ENCODE results near the gene MED8.
"Not testable (repeated sequence)": the region's sequence is repeated elsewhere in the genome, so short reads cannot be mapped to it uniquely, and the experiment has no call there.

The MED8 gene

GRCh38 chr1:43372172-43372571, 17.4 kb downstream of the MED8 start:
- no peak for DNase-seq (ENCODE audit: insufficient read length, low spot score)
- TF ChIP-seq POLR2A (IDR thresholded peaks at IDR 0.05; ENCODE audit: low read depth, low read length) (no peak), POU2F2 (IDR thresholded peaks at IDR 0.05; ENCODE audit: low read depth, low read length) (no peak), POLR2AphosphoS5 (IDR thresholded peaks at IDR 0.05; ENCODE audit: low read depth, low read length) (no peak), PAX5 (IDR thresholded peaks at IDR 0.05; ENCODE audit: insufficient read depth, low read length, severe bottlenecking) (no peak), TAF1 (IDR thresholded peaks at IDR 0.05; ENCODE audit: low read depth, low read length) (no peak), SPI1 (IDR thresholded peaks at IDR 0.05; ENCODE audit: low read depth, low read length) (no peak)
- FAIRE-seq: no peak

GRCh38 chr1:43370564-43370963, 19.0 kb downstream of the MED8 start:
- FAIRE-seq: no peak
- TF ChIP-seq POU2F2 (IDR thresholded peaks at IDR 0.05; ENCODE audit: low read depth, low read length) (no peak), POLR2A (IDR thresholded peaks at IDR 0.05; ENCODE audit: low read depth, low read length) (no peak), TAF1 (IDR thresholded peaks at IDR 0.05; ENCODE audit: low read depth, low read length) (no peak), PAX5 (IDR thresholded peaks at IDR 0.05; ENCODE audit: insufficient read depth, low read length, severe bottlenecking) (no peak), POLR2AphosphoS5 (IDR thresholded peaks at IDR 0.05; ENCODE audit: low read depth, low read length) (no peak), SPI1 (IDR thresholded peaks at IDR 0.05; ENCODE audit: low read depth, low read length) (no peak)
- DNase-seq (ENCODE audit: insufficient read length, low spot score): no peak

GRCh38 chr1:43369779-43370178, 19.8 kb downstream of the MED8 start:
- FAIRE-seq; DNase-seq (ENCODE audit: insufficient read length, low spot score): not testable (repeated sequence)

GRCh38 chr1:43368646-43369020, 21.0 kb downstream of the MED8 start:
- peak; percentile 35 for FAIRE-seq
- no peak for DNase-seq (ENCODE audit: insufficient read length, low spot score)
- no peak for TF ChIP-seq TAF1 (IDR thresholded peaks at IDR 0.05; ENCODE audit: low read depth, low read length)
- no peak for TF ChIP-seq POLR2A (IDR thresholded peaks at IDR 0.05; ENCODE audit: low read depth, low read length)
- TF ChIP-seq PAX5 (IDR thresholded peaks at IDR 0.05; ENCODE audit: insufficient read depth, low read length, severe bottlenecking): no peak
- TF ChIP-seq POU2F2 (IDR thresholded peaks at IDR 0.05; ENCODE audit: low read depth, low read length): no peak
- TF ChIP-seq POLR2AphosphoS5 (IDR thresholded peaks at IDR 0.05; ENCODE audit: low read depth, low read length): no peak
- TF ChIP-seq SPI1 (IDR thresholded peaks at IDR 0.05; ENCODE audit: low read depth, low read length): no peak

DNA sequence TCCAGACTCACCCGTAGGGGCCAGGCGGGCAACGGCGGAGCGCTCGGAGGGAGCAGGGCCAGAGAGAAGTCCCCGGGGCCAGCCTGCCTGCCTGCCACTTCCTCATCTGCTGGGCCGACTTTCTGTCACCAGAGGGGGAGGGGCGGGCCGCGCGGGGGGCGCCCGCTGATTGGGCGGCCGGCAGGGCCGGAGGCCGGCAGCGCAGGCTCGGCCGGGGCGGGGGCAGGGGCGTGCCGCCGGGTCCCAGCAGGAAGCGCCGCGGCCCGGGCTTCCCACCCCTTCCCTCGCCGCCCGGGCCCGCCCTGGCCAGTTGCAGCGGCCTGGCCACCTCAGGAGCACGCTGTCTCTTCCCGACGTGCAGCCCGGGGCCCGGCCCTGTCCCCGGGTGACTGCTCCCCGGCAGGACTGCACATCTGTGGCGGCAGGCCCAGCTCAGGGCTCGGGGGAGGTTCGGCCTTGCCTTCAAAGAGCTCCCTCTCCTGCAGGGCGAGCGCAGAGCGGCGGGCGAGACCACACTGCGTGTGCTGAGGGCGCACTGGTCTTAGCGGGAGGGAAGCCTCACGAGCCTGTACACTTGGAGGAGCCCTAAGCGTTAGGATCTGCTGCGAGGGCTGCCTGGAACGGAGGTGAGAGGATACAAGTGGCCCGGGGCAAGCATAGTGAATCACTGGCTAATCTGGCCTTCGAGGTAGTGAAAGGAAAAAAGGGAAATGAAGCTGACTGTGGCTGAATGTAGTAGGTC, 21.5 kb downstream of the MED8 start, which contains the start of gene ELOVL1:
TSS of gene ELOVL1 (minus strand) at position 108 of the 742 bp plus-strand sequence. CDS start 2,402 bp downstream, outside the sequence.
- FAIRE-seq (peak; percentile 92), DNase-seq (ENCODE audit: insufficient read length, low spot score) (peak; percentile 98)
- TF ChIP-seq TAF1 (IDR thresholded peaks at IDR 0.05; ENCODE audit: low read depth, low read length) (peak; percentile 71; the same call in 1 of the 2 replicates), PAX5 (IDR thresholded peaks at IDR 0.05; ENCODE audit: insufficient read depth, low read length, severe bottlenecking) (no peak), POU2F2 (IDR thresholded peaks at IDR 0.05; ENCODE audit: low read depth, low read length) (peak; percentile 69), POLR2AphosphoS5 (IDR thresholded peaks at IDR 0.05; ENCODE audit: low read depth, low read length) (peak; percentile 92), SPI1 (IDR thresholded peaks at IDR 0.05; ENCODE audit: low read depth, low read length) (peak; percentile 91), POLR2A (IDR thresholded peaks at IDR 0.05; ENCODE audit: low read depth, low read length) (peak; percentile 86)

DNA sequence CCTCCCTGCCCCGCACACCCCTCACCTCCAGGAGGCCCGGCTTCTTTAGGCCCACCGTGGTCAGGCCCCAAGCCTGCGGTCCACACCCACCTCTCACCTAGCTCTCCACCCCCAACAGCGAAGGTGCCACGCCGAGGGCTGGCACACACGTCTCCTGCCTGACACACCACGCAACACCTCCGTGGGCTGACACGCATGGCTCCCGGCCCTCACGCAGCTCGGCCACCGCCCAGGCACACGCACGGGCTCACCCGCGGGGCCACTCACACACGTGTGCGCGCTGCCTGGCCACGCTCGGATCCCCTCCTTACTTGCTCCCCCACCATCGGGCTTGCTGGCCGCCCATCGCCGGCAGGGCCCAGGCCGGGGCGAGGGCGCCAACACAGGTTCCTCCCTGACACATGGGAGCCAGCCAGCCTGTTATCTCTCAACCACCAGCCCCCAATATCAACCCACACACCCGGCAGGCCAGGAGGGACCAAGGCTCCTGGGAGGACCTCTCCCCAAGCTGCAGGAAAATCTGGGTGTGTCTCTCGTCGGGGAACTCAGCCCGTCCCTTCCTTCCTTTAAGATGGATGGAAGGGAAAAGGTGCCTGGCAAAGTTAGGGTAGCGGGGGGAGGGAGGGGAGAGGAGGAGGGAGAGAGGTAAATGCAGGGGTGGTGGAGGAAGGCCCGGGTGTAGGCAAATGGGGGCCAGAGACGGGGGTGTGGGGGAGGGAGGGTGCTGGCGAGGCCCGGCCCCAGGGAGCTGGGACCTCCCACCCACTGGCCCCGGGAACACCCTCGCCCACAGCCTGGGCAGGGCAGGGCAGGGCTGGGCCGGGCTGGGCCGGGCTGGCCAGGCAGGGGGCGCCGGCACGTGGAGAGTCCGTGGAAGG, 22.3 kb downstream of the MED8 start:
- DNase-seq (ENCODE audit: insufficient read length, low spot score) (peak; percentile 76), FAIRE-seq (peak; percentile 82)
- TF ChIP-seq POLR2A (IDR thresholded peaks at IDR 0.05; ENCODE audit: low read depth, low read length) (0 out of 2 replicates have a peak, but pooled peaks have one; percentile 19), POU2F2 (IDR thresholded peaks at IDR 0.05; ENCODE audit: low read depth, low read length) (no peak)

GRCh38 chr1:43366601-43367025, 23.0 kb downstream of the MED8 start:
- no peak for DNase-seq (ENCODE audit: insufficient read length, low spot score)
- TF ChIP-seq PAX5 (IDR thresholded peaks at IDR 0.05; ENCODE audit: insufficient read depth, low read length, severe bottlenecking) (no peak), TAF1 (IDR thresholded peaks at IDR 0.05; ENCODE audit: low read depth, low read length) (no peak), POU2F2 (IDR thresholded peaks at IDR 0.05; ENCODE audit: low read depth, low read length) (no peak), POLR2AphosphoS5 (IDR thresholded peaks at IDR 0.05; ENCODE audit: low read depth, low read length) (no peak), POLR2A (IDR thresholded peaks at IDR 0.05; ENCODE audit: low read depth, low read length) (no peak), SPI1 (IDR thresholded peaks at IDR 0.05; ENCODE audit: low read depth, low read length) (no peak)
- no peak for FAIRE-seq

GRCh38 chr1:43366179-43366578, 23.4 kb downstream of the MED8 start:
- FAIRE-seq (no peak), DNase-seq (ENCODE audit: insufficient read length, low spot score) (no peak)
- TF ChIP-seq POLR2AphosphoS5 (IDR thresholded peaks at IDR 0.05; ENCODE audit: low read depth, low read length) (no peak), POLR2A (IDR thresholded peaks at IDR 0.05; ENCODE audit: low read depth, low read length) (no peak), POU2F2 (IDR thresholded peaks at IDR 0.05; ENCODE audit: low read depth, low read length) (no peak), PAX5 (IDR thresholded peaks at IDR 0.05; ENCODE audit: insufficient read depth, low read length, severe bottlenecking) (no peak), TAF1 (IDR thresholded peaks at IDR 0.05; ENCODE audit: low read depth, low read length) (no peak), SPI1 (IDR thresholded peaks at IDR 0.05; ENCODE audit: low read depth, low read length) (no peak)

- TF ChIP-seq TAF1 (IDR thresholded peaks at IDR 0.05; ENCODE audit: low read depth, low read length): no peak
- no peak for TF ChIP-seq POLR2A (IDR thresholded peaks at IDR 0.05; ENCODE audit: low read depth, low read length)
- no peak for TF ChIP-seq PAX5 (IDR thresholded peaks at IDR 0.05; ENCODE audit: insufficient read depth, low read length, severe bottlenecking)
- no peak for TF ChIP-seq POLR2AphosphoS5 (IDR thresholded peaks at IDR 0.05; ENCODE audit: low read depth, low read length)
- no peak for TF ChIP-seq POU2F2 (IDR thresholded peaks at IDR 0.05; ENCODE audit: low read depth, low read length)
- TF ChIP-seq SPI1 (IDR thresholded peaks at IDR 0.05; ENCODE audit: low read depth, low read length): no peak
- no peak for FAIRE-seq
- DNase-seq (ENCODE audit: insufficient read length, low spot score): no peak
Observed at GRCh38 chr1:43365678-43366077, 23.9 kb downstream of the MED8 start.
